ENCODE measurements around the gene CCS. TPM values are rescaled to one million over a fixed set of nuclear protein-coding genes. Genes with fewer than 3 reads are reported as not detected.
A peak's percentile ranks its signal among the peaks of the same experiment; 100 is the strongest.
"Not testable (repeated sequence)": the region's sequence is repeated elsewhere in the genome, so short reads cannot be mapped to it uniquely, and the experiment has no call there.

CCS gene
- total RNA-seq (2014; rRNA removed; shearing (Covaris generic)): 21.6 and 25.3 TPM in 2 replicates

DNA sequence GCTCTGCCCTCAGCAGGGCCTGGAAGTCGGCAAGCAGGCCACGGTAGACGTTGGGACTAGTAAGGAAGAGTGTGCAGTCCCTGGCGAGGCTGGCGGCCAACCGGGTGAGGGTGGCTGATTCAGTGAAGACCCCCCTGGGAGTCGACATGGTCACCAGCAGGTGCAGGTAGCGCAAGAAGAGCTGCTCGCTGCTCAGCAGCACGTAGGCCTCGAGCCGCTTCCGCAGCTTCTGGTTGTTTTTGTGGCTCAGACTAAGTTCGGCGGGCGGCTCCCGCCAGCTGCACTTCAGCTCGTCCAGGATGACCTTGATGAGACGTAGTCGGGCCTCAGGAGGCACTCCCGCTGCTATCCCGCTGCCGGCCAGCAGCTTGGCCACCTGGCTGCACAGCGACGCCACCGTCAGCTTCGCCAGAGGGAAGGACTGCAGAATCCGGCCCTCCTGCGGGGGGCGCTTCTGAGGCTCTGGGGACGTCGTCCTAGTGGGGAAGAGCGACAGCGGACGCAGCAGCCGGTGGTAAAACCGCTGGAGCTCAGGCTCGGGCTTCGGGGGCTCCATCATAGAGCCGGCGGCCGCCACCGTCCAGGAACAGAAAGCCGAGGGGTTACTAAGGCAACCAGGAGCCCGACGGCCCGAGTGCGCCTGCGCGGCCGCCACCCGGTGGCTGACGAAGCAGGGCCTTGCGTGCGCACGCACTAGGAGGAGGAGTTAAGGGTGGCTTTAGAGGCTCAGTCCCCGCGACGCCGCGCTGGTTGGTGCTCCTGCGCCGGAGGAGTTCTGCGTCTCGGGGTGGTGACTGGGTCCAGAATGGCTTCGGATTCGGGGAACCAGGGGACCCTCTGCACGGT lies at the start of gene CCS, which contains the start of gene CCDC87:
Gene CCS, plus strand, starts transcription at position 729 of the 846 bp plus-strand sequence. Its CDS starts 77 bp downstream, at position 806.
Gene CCDC87, minus strand, starts transcription at position 607 of the 846 bp plus-strand sequence. Its CDS starts 48 bp downstream, at position 559.
- DNase-seq (ENCODE audit: low spot score): peak; percentile 92

GRCh38 chr11:66543263-66544107 lies 49.5 kb upstream of the CCS start:
- DNase-seq (ENCODE audit: low spot score): no peak

DNA sequence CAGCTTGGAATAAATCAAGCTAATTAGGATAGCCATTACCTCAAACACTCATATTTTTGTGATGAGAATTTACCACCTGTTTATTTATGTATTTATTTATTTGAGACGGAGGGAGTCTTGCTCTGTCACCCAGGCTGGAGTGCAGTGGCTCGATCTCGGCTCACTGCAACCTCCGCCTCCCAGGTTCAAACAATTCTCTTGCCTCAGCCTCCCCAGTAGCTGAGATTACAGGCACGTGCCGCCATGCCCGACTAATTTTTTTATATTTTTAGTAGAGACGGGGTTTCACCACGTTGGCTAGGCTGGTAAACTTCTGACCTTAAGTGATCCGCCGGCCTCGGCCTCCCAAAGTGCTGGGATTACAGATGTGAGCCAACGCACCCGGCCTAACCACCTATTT lies 48.0 kb upstream of the CCS start:
- DNase-seq (ENCODE audit: low spot score): not testable (repeated sequence)

- DNase-seq (ENCODE audit: low spot score): peak; percentile 95
Measured at GRCh38 chr11:66545701-66546367, 47.2 kb upstream of the CCS start, which contains the start of gene ZDHHC24. ZDHHC24 (minus strand) TSS chr11:66546048; CDS start chr11:66546003, 45 bp downstream.

DNA sequence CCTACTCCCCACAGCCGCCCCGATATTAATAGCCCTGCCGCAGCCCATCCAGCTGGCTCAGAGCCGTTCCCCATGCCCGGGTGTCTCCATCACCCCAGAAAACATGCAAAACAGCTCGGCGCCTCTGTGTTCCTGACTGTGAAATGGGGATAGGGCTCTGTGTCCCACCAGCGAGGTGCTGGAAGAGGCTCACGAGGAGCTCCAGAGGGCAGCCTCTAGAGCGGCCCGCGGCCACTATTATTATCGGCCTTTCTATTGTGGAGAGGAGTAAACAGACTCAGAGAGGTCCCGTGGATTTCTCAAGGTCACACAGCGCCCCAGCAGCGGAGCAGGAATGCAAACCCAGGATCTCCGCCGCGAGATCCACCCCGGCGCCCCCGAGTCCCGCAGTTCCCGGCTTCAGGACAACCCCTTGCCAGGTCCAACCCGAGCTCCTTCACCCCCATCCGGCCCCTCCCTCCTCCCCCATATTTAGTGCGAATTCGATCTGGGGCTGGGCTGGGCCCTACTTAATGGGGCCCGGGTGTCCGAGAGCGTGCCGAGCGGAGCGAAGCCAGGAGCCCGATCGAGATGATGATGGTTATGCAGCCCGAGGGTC lies 46.5 kb upstream of the CCS start, which contains the start of gene ACTN3:
Gene ACTN3, plus strand, starts transcription at position 536 of the 598 bp plus-strand sequence. Its CDS starts 35 bp downstream, at position 571.
- DNase-seq (ENCODE audit: low spot score): no peak

- DNase-seq (ENCODE audit: low spot score): no peak
Measured at GRCh38 chr11:66546966-66547661, 45.9 kb upstream of the CCS start.

DNA sequence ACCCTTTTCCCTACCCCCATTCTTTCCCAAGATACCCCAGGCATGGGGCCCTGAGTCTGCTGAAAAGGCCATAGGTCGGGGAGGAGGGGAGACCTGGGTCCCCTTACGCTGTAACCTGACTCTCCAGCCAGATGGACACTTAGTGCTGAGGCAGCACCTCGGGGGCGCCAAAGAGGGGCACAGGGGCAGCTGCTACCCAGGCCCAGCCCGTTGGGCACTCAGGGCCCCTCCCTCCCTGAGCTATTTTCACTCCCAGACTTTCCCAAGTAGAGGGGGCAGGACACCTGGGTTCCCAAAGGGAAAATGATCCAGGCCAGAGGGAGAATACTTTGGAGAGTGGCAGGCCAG lies 45.3 kb upstream of the CCS start:
- no peak for DNase-seq (ENCODE audit: low spot score)

- DNase-seq (ENCODE audit: low spot score): no peak
Measured at GRCh38 chr11:66548041-66548440, 44.9 kb upstream of the CCS start.

DNA sequence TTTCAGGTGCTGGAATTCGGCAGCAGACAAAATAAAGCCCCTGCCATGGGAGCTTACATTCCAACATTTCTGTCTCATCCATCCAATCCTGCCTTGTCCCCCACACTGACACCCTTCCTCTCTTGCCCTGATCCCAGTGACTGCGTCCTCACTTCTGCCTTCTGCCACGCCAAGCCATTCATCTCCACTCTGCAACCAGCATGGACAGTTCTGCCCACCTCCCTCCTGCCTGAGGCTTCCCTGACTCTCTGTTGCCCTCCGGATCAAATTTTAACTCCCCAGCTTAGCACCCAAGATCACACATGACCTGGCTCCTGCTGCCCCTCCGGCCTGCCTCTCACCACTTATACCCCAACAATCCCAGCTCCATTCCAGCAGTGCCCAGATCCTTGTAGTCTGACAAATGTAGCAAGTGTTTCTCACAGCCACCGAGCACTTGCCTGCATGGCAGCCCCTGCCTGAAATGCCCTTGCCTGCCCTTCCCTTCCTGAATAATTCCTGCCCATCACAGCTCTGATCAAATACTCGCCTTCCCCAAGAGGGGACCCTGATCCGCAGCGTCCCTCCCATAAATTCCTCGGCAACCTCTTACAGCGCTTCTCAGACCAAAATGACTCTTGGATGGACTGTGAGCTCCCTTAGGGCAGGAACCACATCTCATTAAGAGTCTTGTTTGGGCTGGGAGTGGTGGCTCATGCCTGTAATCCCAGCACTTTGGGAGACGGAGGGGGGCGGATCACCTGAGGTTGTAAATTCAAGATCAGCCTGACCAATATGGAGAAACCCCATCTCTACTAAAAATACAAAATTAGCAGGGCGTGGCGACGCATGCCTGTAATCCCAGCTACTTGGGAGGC lies 44.0 kb upstream of the CCS start:
- no peak for DNase-seq (ENCODE audit: low spot score)

- DNase-seq (ENCODE audit: low spot score): no peak
Measured at GRCh38 chr11:66549696-66550095, 43.3 kb upstream of the CCS start.

- no peak for DNase-seq (ENCODE audit: low spot score)
Measured at GRCh38 chr11:66550887-66551286, 42.1 kb upstream of the CCS start.

- no peak for DNase-seq (ENCODE audit: low spot score)
Measured at GRCh38 chr11:66554602-66555001, 38.4 kb upstream of the CCS start.

DNA sequence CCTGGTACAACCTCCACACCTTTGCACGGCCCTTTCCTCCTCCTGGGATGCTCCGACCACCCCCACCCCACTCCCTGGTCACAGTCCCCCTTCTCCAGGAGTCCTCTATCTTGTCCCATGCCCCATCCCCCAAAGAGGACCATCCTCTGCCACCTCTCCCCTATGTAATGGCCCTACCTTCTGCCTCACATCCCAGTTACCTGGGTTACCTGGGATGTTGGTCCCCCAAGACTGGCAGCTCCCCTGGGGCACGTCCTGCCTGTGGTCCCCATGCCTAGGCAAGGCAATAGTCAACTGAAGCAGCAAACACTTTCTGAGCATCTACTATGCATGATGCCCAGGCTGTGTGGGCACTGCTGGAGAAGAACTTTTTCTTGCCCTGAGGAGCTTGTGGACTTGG lies 37.6 kb upstream of the CCS start:
- no peak for DNase-seq (ENCODE audit: low spot score)

DNA sequence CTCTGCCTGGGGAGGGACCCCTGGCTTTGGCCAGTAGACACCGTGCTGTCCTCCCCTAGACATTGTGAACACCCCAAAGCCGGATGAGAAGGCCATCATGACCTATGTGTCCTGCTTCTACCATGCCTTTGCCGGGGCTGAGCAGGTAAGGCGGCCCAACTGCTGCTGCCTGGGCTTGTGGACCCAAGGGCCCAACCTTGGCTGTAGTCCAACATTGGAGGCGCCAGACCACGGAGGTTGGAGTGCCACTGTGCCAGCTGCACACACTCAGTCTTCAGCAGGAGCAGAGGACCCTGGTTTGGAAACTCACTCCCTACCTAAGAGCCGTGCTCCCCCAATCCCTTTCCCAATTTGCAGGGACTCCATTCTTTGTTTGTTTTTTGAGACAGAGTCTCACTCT lies 36.9 kb upstream of the CCS start:
- no peak for DNase-seq (ENCODE audit: low spot score)

DNA sequence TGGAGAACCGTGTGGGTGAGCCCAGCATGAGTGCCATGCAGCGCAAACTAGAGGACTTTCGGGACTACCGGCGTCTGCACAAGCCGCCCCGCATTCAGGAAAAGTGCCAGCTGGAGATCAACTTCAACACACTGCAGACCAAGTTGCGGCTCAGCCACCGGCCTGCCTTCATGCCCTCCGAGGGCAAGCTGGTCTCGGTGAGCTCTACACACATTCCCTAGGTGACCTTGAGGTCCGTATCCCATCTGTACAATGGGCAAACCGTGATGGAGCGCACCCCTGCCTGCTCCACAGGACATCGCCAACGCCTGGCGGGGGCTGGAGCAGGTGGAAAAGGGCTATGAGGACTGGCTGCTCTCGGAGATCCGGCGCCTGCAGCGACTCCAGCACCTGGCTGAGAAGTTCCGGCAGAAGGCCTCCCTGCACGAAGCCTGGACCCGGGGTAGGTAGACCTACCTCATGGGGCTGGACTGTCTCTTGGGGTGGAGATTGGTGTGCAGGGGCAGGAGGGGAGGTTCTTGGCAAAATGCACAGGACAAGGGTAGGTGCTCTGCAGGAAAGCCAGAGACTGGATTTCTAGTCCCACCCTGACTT lies 35.2 kb upstream of the CCS start:
- DNase-seq (ENCODE audit: low spot score): no peak

GRCh38 chr11:66559142-66559865 lies 33.7 kb upstream of the CCS start:
- DNase-seq (ENCODE audit: low spot score): no peak

DNA sequence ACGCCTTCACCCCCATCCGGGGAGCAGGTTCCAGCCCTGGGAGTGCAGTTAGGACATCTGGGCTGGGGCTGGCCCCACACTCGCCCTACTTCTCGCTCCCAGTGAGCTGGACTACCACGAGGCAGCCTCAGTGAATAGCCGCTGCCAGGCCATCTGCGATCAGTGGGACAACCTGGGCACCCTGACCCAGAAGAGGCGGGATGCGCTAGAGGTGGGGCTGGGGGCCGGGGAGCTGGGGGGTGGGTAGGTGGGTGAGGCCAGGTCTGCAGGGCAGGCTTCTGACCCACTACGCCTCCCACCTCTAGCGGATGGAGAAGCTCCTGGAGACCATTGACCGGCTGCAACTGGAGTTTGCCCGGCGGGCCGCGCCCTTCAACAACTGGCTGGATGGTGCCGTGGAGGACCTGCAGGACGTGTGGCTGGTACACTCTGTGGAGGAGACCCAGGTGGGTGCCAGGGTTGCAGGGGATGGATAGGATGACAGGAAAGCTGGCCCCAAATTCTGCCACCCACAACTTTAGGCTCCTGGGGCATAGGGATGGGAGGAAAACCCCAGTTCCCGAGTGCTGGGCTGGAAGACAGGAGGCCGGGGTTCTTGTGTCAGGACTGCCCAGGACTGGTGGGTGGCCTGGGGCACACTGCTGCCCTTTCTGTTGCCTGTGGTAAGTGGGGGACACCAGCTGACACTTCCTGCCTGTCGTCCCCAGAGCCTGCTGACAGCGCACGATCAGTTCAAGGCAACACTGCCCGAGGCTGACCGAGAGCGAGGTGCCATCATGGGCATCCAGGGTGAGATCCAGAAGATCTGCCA lies 32.9 kb upstream of the CCS start:
- DNase-seq (ENCODE audit: low spot score): peak; percentile 3
